ENCODE measurements around the gene STRIP2. TPM values are rescaled to one million over a fixed set of nuclear protein-coding genes. Genes with fewer than 3 reads are reported as not detected.

STRIP2 gene, protein sequence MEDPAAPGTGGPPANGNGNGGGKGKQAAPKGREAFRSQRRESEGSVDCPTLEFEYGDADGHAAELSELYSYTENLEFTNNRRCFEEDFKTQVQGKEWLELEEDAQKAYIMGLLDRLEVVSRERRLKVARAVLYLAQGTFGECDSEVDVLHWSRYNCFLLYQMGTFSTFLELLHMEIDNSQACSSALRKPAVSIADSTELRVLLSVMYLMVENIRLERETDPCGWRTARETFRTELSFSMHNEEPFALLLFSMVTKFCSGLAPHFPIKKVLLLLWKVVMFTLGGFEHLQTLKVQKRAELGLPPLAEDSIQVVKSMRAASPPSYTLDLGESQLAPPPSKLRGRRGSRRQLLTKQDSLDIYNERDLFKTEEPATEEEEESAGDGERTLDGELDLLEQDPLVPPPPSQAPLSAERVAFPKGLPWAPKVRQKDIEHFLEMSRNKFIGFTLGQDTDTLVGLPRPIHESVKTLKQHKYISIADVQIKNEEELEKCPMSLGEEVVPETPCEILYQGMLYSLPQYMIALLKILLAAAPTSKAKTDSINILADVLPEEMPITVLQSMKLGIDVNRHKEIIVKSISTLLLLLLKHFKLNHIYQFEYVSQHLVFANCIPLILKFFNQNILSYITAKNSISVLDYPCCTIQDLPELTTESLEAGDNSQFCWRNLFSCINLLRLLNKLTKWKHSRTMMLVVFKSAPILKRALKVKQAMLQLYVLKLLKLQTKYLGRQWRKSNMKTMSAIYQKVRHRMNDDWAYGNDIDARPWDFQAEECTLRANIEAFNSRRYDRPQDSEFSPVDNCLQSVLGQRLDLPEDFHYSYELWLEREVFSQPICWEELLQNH
- total RNA-seq (5.2 TPM), polyA plus RNA-seq (ENCODE audit: insufficient read depth in 1 of 8, insufficient read length in 8 of 8, low replicate concordance in 1 of 8) (10 to 100 TPM in 1 of 8 donors, 1 to 10 TPM in 7; 5.1 to 10.1 (median 6.2) TPM)
- long read RNA-seq, donor 1: 0 reads
- long read RNA-seq, donor 2: 0 reads
- long read RNA-seq, donor 3: 0 reads
- long read RNA-seq, donor 4: 0 reads
- long read RNA-seq, donor 5: 0 reads
- long read RNA-seq, donor 6, partial matches to known transcripts: 0 of 2 reads
- long read RNA-seq, donor 6, other reads (novel, unspliced or antisense): 0 of 2 reads
- long read RNA-seq, donor 7: 0 reads
- long read RNA-seq, donor 8: 0 reads
- long read RNA-seq, donor 9, partial matches to known transcripts: 0 of 2 reads
- long read RNA-seq, donor 9, other reads (novel, unspliced or antisense): 0 of 2 reads
- long read RNA-seq, donor 10: 0 reads
- long read RNA-seq, donor 11: 0 reads

DNA sequence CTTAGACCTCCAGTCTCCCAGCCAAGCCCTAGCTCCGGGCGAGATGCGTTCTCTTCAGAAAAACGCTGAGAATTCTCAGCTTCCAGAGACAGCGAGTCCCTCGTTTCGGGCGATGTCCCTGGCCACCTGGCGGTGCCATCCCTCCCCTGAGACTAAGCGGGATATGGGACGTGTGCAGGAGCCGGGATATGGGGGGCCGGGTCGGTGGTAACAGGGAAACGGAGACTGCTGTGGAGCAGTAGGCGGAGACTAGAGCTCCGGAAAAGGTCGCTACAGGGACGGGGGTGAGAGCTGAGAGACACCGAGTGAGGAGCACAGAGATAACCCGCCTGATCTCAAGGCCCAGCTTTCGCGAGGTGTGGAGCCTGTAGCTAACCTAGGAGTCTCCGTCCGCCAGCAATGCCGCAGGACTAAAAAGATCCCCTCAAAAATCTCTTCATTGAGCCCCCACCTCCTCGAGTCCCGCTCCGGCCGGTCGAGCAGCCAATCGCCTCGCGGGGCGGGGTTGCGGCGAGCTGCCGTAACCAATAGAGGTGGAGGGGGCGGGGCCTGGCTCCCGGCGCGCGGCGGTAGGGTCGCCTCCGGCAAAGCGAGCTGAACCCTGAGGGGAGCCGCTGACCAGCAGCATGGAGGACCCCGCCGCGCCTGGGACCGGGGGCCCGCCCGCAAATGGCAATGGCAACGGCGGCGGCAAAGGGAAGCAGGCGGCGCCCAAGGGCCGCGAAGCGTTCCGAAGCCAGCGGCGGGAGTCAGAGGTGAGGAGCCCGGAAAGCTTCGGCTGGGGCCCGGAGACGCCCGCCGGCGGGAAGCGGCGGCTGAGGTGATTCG is at the start of gene STRIP2:
TSS of gene STRIP2 (plus strand) at position 586 of the 828 bp plus-strand sequence. CDS start at position 627, 41 bp downstream.
- H3K27ac ChIP-seq (ENCODE audit: low read length): peak within 1 kb of the TSS; percentile 69
- H3K27me3 ChIP-seq (ENCODE audit: control insufficient read depth, insufficient read depth, low read length): peaks cover 15% of the 10 kb centered on the region
- H3K36me3 ChIP-seq (ENCODE audit: control insufficient read depth, insufficient read depth, low read length): no peaks in the 10 kb centered on the region
- peak; percentile 94 for DNase-seq
- peak within 1 kb of the TSS; percentile 79 for H3K4me3 ChIP-seq (ENCODE audit: low read length)
- peaks cover 16% of the 10 kb centered on the region for H3K4me1 ChIP-seq (ENCODE audit: control insufficient read depth, insufficient read depth, low read length)
- no peaks in the 10 kb centered on the region for H3K9me3 ChIP-seq (replicated peaks; ENCODE audit: control insufficient read depth, low read depth, low read length)
- WGBS (ENCODE audit: insufficient coverage): under 1% methylated on average over 71 of the region's 75 CpGs

DNA sequence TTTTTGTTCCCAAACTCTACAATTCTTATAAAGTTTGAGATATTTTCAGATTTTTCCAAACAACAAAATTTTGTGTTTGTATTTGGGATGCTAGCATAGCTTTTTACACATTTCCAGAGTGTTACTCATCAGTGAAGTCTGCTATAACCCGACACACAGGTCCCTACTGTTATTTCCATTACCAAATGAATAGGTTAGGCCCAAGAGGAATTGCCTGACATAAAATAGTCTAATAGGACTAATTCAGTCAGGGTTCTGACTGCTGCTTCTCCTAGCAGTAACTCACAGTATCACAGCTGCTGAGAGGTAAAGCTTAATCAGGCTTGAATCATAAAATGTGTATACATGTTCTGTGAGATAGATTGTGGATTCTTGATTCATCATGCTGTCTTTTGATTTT is 49.1 kb upstream of the STRIP2 start:
- no peaks in the 10 kb centered on the region for H3K4me1 ChIP-seq (ENCODE audit: control insufficient read depth, insufficient read depth, low read length)
- H3K4me3 ChIP-seq (ENCODE audit: low read length): no peak overlapping the region
- H3K9me3 ChIP-seq (replicated peaks; ENCODE audit: control insufficient read depth, low read depth, low read length): no peaks in the 10 kb centered on the region
- 60% methylated on average over 1 of the region's 1 CpG for WGBS (ENCODE audit: insufficient coverage)
- no peak overlapping the region for H3K27ac ChIP-seq (ENCODE audit: low read length)
- no peak for DNase-seq
- H3K36me3 ChIP-seq (ENCODE audit: control insufficient read depth, insufficient read depth, low read length): no peaks in the 10 kb centered on the region
- H3K27me3 ChIP-seq (ENCODE audit: control insufficient read depth, insufficient read depth, low read length): no peaks in the 10 kb centered on the region

GRCh38 chr7:129385598-129385997 is 48.6 kb upstream of the STRIP2 start:
- Histone ChIP-seq H3K9me3 (replicated peaks; ENCODE audit: control insufficient read depth, low read depth, low read length) (no peaks in the 10 kb centered on the region), H3K4me3 (ENCODE audit: low read length) (no peak overlapping the region), H3K27ac (ENCODE audit: low read length) (no peak overlapping the region), H3K36me3 (ENCODE audit: control insufficient read depth, insufficient read depth, low read length) (no peaks in the 10 kb centered on the region), H3K27me3 (ENCODE audit: control insufficient read depth, insufficient read depth, low read length) (no peaks in the 10 kb centered on the region), H3K4me1 (ENCODE audit: control insufficient read depth, insufficient read depth, low read length) (no peaks in the 10 kb centered on the region)
- no CpG with 5 or more reads among the region's 4 CpGs for WGBS (ENCODE audit: insufficient coverage)
- DNase-seq: no peak

DNA sequence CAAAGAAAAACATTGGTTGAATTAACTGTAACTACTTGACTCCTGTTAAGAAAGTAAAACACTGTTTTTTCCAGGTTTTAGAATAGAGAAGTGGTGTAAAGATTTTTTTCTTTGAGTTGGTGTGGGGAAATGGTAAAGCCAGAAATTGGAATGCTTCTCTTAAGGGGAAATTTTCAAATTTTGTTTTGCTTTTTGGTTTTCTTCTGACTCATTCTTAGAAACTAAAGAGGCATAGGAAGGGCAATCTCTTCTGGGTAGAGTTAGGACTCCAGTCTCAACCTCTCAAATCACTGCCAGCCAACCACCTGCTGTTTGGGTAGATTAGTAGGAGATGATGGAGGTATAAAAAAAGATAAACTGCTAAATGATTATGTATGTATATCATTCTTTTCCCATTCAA is 47.7 kb upstream of the STRIP2 start:
- no peak for DNase-seq

DNA sequence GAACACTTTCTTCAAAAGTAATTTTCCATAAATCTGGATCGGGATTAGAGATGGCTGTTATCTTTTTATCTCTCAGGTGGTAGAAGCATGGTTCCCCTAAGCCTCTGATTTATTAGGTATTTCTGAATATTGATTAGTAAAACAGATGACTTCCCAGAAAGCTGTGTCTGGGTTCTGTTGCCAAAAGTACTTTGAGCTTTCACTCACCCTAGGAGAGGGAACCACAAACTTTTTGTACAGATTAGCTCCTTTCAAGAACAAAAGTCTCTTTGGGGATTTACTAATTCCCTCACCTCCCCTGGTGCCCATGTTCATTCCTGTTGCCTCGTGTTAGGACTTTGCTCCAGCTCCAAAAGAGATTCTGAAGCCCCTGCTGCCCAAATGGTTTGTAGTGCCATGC is 46.7 kb upstream of the STRIP2 start:
- no peaks in the 10 kb centered on the region for H3K4me1 ChIP-seq (ENCODE audit: control insufficient read depth, insufficient read depth, low read length)
- 40% methylated on average over 1 of the region's 2 CpGs for WGBS (ENCODE audit: insufficient coverage)
- H3K36me3 ChIP-seq (ENCODE audit: control insufficient read depth, insufficient read depth, low read length): no peaks in the 10 kb centered on the region
- no peak for DNase-seq
- no peaks in the 10 kb centered on the region for H3K27me3 ChIP-seq (ENCODE audit: control insufficient read depth, insufficient read depth, low read length)
- H3K4me3 ChIP-seq (ENCODE audit: low read length): no peak overlapping the region
- H3K27ac ChIP-seq (ENCODE audit: low read length): no peak overlapping the region
- H3K9me3 ChIP-seq (replicated peaks; ENCODE audit: control insufficient read depth, low read depth, low read length): no peaks in the 10 kb centered on the region

More for the DNA sequence above, 47.7 kb upstream of the STRIP2 start:
- Histone ChIP-seq H3K27me3 (ENCODE audit: control insufficient read depth, insufficient read depth, low read length) (no peaks in the 10 kb centered on the region), H3K4me3 (ENCODE audit: low read length) (no peak overlapping the region), H3K4me1 (ENCODE audit: control insufficient read depth, insufficient read depth, low read length) (no peaks in the 10 kb centered on the region), H3K36me3 (ENCODE audit: control insufficient read depth, insufficient read depth, low read length) (no peaks in the 10 kb centered on the region), H3K27ac (ENCODE audit: low read length) (no peak overlapping the region), H3K9me3 (replicated peaks; ENCODE audit: control insufficient read depth, low read depth, low read length) (no peaks in the 10 kb centered on the region)

GRCh38 chr7:129388333-129389098 is 45.7 kb upstream of the STRIP2 start:
- Histone ChIP-seq H3K4me3 (ENCODE audit: low read length) (no peak overlapping the region), H3K9me3 (replicated peaks; ENCODE audit: control insufficient read depth, low read depth, low read length) (no peaks in the 10 kb centered on the region), H3K27me3 (ENCODE audit: control insufficient read depth, insufficient read depth, low read length) (no peaks in the 10 kb centered on the region), H3K36me3 (ENCODE audit: control insufficient read depth, insufficient read depth, low read length) (no peaks in the 10 kb centered on the region), H3K27ac (ENCODE audit: low read length) (no peak overlapping the region), H3K4me1 (ENCODE audit: control insufficient read depth, insufficient read depth, low read length) (no peaks in the 10 kb centered on the region)
- no peak for DNase-seq
- 92% methylated on average over 4 of the region's 8 CpGs for WGBS (ENCODE audit: insufficient coverage)

GRCh38 chr7:129389829-129390228 is 44.4 kb upstream of the STRIP2 start:
- WGBS (ENCODE audit: insufficient coverage): no CpG with 5 or more reads among the region's 1 CpG
- DNase-seq: no peak
- H3K36me3 ChIP-seq (ENCODE audit: control insufficient read depth, insufficient read depth, low read length): no peaks in the 10 kb centered on the region
- no peak overlapping the region for H3K27ac ChIP-seq (ENCODE audit: low read length)
- no peak overlapping the region for H3K4me3 ChIP-seq (ENCODE audit: low read length)
- H3K4me1 ChIP-seq (ENCODE audit: control insufficient read depth, insufficient read depth, low read length): no peaks in the 10 kb centered on the region
- H3K27me3 ChIP-seq (ENCODE audit: control insufficient read depth, insufficient read depth, low read length): no peaks in the 10 kb centered on the region
- no peaks in the 10 kb centered on the region for H3K9me3 ChIP-seq (replicated peaks; ENCODE audit: control insufficient read depth, low read depth, low read length)

DNA sequence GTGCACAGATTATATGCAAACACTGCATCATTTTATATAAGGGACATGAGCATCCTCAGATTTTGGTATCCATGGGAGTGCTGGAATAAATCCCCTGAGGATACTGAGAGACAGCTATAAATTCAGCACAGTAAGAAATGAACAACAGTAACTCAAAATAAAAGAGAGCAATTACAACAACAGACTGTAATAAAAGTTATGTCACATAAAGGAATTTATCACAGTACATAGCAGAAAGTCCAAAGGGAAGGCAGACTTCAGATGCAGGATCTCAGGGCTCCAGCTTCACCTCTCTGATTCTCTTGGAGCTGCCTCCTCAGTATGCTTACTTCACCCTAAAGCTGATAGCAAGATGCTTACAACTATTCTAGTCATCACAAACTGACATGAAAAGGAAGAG is 43.9 kb upstream of the STRIP2 start:
- Histone ChIP-seq H3K36me3 (ENCODE audit: control insufficient read depth, insufficient read depth, low read length) (no peaks in the 10 kb centered on the region), H3K4me1 (ENCODE audit: control insufficient read depth, insufficient read depth, low read length) (no peaks in the 10 kb centered on the region), H3K4me3 (ENCODE audit: low read length) (no peak overlapping the region), H3K9me3 (replicated peaks; ENCODE audit: control insufficient read depth, low read depth, low read length) (no peaks in the 10 kb centered on the region), H3K27ac (ENCODE audit: low read length) (no peak overlapping the region), H3K27me3 (ENCODE audit: control insufficient read depth, insufficient read depth, low read length) (no peaks in the 10 kb centered on the region)
- DNase-seq: no peak
